ENCODE data around the gene GARS1. TPM values are rescaled to one million over a fixed set of nuclear protein-coding genes. Genes with fewer than 3 reads are reported as not detected.

The GARS1 gene
- total RNA-seq, 2 donors from 2014 or later: 167 to 263 TPM

- DNase-seq (ENCODE audit: low spot score in 2 of 2): no peak
- Mint-ChIP-seq H3K36me3 (no peaks in the 10 kb centered on the region), H3K9me3 (no peaks in the 10 kb centered on the region), H3K27ac (no peak overlapping the region)
- no peak for ATAC-seq
These were observed 84.1 kb downstream of the GARS1 start for GRCh38 chr7:30678805-30679204.

GRCh38 chr7:30679664-30680063, 85.0 kb downstream of the GARS1 start:
- Mint-ChIP-seq H3K27ac (no peak overlapping the region), H3K9me3 (no peaks in the 10 kb centered on the region), H3K36me3 (no peaks in the 10 kb centered on the region)
- DNase-seq (ENCODE audit: low spot score in 2 of 2) (no peak), ATAC-seq (no peak)

- Mint-ChIP-seq H3K9me3 (no peaks in the 10 kb centered on the region), H3K36me3 (no peaks in the 10 kb centered on the region), H3K27ac (no peak overlapping the region)
- no peak for DNase-seq (ENCODE audit: low spot score in 2 of 2)
- ATAC-seq: no peak
These were observed 86.7 kb downstream of the GARS1 start for GRCh38 chr7:30681331-30681797.

- ATAC-seq (peak; percentile 36 to 44), DNase-seq (ENCODE audit: low spot score in 2 of 2) (no peak)
- H3K27ac Mint-ChIP-seq: no peak overlapping the region
- H3K9me3 Mint-ChIP-seq: no peaks in the 10 kb centered on the region
- H3K36me3 Mint-ChIP-seq: no peaks in the 10 kb centered on the region
These were observed 87.1 kb downstream of the GARS1 start for GRCh38 chr7:30681815-30682211.

- peak; percentile 69 to 85 for ATAC-seq
- peak in 1 of 2 donors; percentile 42 for DNase-seq (ENCODE audit: low spot score in 2 of 2)
- H3K27ac Mint-ChIP-seq: no peak within 1 kb of the TSS
These were observed 87.8 kb downstream of the GARS1 start, which contains the start of gene CRHR2 for GRCh38 chr7:30682212-30683083. Gene CRHR2 (minus strand): TSS chr7:30682456. CDS start chr7:30682280, 176 bp downstream.

GRCh38 chr7:30683306-30683705, 88.6 kb downstream of the GARS1 start:
- Mint-ChIP-seq H3K36me3 (no peaks in the 10 kb centered on the region), H3K9me3 (no peaks in the 10 kb centered on the region), H3K27ac (no peak overlapping the region)
- ATAC-seq (no peak), DNase-seq (ENCODE audit: low spot score in 2 of 2) (no peak)

More at GRCh38 chr7:30682212-30683083, 87.8 kb downstream of the GARS1 start, which contains the start of gene CRHR2:
- Mint-ChIP-seq H3K36me3 (no peaks in the 10 kb centered on the region), H3K9me3 (no peaks in the 10 kb centered on the region)

Other genes starting within 250 kb of the GARS1 start
- 10 to 100 TPM in 1 of 2 donors, 1 to 10 TPM in 1; 8.2 to 17.2 TPM for gene NOD1, start 116.1 kb upstream of the GARS1 start, total RNA-seq
- 10 to 100 TPM; 69.3 to 72.9 TPM for gene GGCT, start 90.0 kb upstream of the GARS1 start, total RNA-seq
- gene CRHR2, start 87.6 kb downstream of the GARS1 start, total RNA-seq: not detected
- gene INMT, start 157.3 kb downstream of the GARS1 start, total RNA-seq: under 1 TPM in 1 of 2 donors, not detected in 1; 0.33 TPM
- gene MINDY4, start 176.5 kb downstream of the GARS1 start, total RNA-seq: 1 to 10 TPM in 1 of 2 donors, under 1 TPM in 1; 0.32 to 1.9 TPM